Stimulated activated CD4-positive, alpha-beta T cell treated with anti-CD3 and anti-CD28 coated beads, Interleukin-1b, Interleukin-23, amount 100 ng/mL, for 24 hours (primary cell): ENCODE data around the gene NPSR1.
"Not testable (repeated sequence)": the region's sequence is repeated elsewhere in the genome, so short reads cannot be mapped to it uniquely, and the experiment has no call there.

Source experiments
- DNase-seq, 4 experiments: peaks; one replicate each; pipeline ENCODE4 v3.0.0-alpha.2; 2020; ENCODE audit warnings: low read depth in 4 of 4, low spot score in 1 of 4

Gene NPSR1, protein sequence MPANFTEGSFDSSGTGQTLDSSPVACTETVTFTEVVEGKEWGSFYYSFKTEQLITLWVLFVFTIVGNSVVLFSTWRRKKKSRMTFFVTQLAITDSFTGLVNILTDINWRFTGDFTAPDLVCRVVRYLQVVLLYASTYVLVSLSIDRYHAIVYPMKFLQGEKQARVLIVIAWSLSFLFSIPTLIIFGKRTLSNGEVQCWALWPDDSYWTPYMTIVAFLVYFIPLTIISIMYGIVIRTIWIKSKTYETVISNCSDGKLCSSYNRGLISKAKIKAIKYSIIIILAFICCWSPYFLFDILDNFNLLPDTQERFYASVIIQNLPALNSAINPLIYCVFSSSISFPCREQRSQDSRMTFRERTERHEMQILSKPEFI

GRCh38 chr7:34657632-34658268, at the start of gene NPSR1:
Gene NPSR1 (plus strand): TSS chr7:34658218. CDS start chr7:34658413, 195 bp downstream.
- no peak for DNase-seq

- DNase-seq: no peak
Measured at GRCh38 chr7:34612661-34613060, 45.4 kb upstream of the NPSR1 start.

- DNase-seq: no peak
Measured at GRCh38 chr7:34620425-34620824, 37.6 kb upstream of the NPSR1 start.

GRCh38 chr7:34622182-34622581, 35.8 kb upstream of the NPSR1 start:
- DNase-seq: no peak

- DNase-seq: no peak
Measured at GRCh38 chr7:34622771-34623250, 35.2 kb upstream of the NPSR1 start.

DNA sequence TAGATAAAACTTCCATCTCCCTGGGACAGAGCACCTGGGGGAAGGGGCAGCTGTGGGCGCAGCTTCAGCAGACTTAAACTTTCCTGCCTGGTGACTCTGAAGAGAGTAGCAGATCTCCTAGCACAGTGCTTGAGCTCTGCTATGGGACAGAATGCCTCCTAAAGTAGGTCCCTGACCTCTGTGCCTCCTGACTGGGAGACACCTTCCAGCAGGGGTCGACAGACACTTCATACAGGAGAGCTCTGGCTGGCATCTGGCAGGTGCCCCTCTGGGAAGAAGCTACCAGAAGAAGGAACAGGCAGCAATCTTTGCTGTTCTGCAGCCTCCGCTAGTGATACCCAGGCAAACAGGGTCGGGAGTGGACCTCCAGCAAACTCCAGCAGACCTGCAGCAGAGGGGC, 29.4 kb upstream of the NPSR1 start:
- not testable (repeated sequence) for DNase-seq

DNA sequence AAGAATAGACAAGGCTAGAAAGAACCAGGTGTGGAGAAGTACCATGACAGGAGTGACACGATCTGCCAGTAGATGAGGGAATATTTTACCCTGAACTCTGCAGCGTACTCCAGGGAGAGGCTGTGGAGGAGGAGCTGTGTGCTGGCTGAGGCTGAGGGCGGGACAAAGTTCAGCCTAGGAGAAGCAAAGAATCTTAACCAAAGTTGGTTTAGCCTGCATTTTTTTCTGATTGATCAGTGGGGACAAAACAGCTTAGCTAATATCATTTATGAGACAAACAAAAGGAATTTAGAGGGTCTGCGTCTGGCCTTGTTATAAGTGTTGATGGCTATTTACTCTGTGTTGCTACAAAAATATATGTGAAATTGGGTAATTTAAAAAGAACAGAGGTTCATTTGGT, 5.2 kb upstream of the NPSR1 start:
- DNase-seq: no peak

GRCh38 chr7:34653787-34654186, 4.2 kb upstream of the NPSR1 start:
- DNase-seq: no peak

GRCh38 chr7:34655384-34655783, 2.6 kb upstream of the NPSR1 start:
- DNase-seq: no peak

- no peak for DNase-seq
Measured at GRCh38 chr7:34656041-34656440, 2.0 kb upstream of the NPSR1 start.

DNA sequence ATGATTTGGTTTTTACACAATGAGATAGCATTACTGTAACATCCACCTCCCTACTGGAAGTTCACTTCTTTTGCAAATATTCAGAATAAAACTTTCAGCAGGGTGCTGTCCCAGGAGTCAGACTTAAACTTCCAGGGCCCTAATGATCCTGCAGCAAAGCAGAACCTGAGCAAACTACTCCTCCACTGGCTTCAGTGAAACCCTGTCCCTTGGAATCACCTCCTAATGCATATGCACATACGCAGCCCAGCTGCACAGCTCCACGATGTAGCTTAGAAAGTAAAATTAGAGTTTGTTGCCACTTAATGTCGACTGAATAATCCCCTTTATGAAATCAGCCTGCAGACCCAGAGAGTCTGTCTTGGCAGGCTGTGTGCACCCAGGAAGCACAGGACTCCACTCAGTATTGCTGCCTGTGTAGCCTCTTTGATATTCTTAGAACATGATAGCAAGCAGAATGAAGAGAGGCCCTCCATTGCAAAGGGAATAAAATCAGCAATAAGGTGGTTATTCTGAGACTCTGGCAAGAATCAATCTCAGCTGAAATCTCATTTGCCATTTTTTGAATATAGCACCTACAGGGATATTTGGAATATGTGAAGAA, 1.6 kb downstream of the NPSR1 start:
- no peak for DNase-seq

DNA sequence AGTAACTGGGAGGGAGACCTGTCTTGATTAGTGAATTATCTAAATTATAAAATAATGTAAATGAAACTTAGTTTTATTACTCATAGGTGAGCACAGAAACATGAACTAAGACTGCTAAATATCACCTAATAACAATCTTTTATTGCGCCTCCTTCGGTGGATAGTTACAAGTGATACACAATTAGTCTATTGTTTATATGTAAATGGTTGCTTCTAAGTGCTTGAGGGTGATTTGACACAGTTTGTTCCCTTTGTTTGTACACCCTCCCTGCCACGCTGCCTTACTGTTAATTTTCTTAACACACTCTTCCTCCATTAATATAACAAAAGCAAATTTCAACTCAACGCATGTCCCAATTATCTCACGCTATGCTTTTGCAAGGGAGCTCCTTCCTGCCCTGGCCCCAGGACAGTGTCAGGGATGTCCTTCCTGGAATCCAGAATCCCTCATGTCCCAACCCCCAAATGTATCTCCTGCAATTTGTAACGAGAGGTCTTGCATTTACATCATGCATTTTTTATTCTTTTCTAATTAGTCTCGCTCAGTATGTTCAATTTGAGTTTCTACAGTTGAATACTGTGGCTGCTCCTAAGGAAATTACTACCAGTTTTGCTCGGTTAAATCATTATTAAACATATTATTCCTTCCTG, 4.2 kb downstream of the NPSR1 start:
- DNase-seq: no peak

- DNase-seq: no peak
Measured at GRCh38 chr7:34664755-34665154, 6.7 kb downstream of the NPSR1 start.

GRCh38 chr7:34672430-34672829, 14.4 kb downstream of the NPSR1 start:
- no peak for DNase-seq

DNA sequence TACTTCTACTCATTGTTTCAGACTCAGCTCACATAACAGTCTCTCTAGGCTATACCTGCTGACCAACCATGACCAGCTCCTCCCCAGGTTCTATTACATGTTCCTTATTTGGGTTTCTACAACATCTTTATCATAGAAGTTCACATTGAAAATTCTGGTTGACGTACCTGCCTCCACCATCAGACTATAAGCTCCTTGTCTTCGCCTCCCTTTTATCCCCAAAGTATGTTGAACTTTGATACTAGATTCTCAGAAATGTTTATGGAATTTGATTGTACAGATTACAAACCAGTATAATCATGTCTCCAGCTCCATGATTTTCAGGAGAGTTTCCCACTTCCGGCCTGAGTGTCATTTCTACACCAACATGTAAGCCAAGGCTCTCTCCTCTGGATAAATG, 15.0 kb downstream of the NPSR1 start:
- DNase-seq: no peak

- DNase-seq: peak in 1 of 4 experiments; percentile 13
Measured at GRCh38 chr7:34675749-34676374, 17.8 kb downstream of the NPSR1 start.

DNA sequence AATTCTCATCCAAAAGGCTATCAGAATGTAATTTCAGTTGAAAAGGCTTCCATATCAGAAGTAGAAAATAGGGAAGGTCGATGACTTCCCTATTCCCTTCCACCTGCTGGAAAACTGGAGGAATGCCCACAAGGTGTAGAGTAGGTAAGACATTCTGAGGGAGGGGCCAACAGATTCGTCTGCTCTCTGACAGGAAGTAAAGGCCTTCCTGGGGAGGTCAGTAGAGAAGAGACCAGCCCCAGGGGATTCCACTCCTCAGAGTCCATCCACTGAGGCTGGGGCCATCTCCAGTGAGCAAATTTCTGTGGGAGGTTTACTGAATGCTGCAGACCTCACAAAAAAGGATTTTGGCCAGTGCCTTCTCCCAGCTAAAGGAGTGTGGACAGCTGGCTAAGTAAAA, 19.5 kb downstream of the NPSR1 start:
- no peak for DNase-seq

DNA sequence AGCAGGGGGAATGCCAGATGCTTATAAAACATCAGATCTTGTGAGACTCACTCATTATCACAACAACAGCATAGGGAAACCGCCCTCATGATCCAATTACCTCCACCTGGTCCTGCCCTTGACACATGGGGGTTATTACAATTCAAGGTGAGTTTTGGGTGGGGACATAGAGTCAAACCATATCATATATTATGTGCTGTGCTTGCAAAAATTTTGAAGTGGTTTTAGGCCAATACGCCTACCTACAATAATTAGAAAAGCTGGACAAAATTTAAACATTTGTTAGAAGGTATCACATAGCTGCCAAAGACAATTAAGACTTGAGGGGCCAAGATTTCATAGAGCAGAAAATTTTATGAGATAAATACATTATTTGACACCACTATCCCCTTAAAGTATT, 29.5 kb downstream of the NPSR1 start:
- no peak for DNase-seq

GRCh38 chr7:34696415-34696814, 38.4 kb downstream of the NPSR1 start:
- DNase-seq: no peak

DNA sequence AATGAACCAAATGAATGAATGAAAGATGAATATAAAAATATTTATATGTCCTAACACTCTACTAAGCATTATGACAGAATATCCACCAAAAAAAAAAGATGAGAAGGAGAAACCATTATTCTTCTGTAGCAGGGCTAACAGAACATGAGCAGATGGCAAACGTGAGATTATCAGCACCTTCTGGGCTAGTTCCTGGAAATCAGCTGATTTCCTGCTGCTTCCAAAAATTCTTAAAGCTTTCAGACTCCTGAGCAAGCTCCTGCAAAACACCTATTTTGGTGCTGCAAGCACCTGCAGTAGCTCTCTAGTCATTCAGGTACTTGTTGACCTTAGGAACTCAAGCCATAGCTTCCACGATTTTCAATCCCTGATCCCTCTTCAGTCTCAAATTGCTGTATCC, 51.8 kb downstream of the NPSR1 start:
- no peak for DNase-seq

GRCh38 chr7:34718867-34719266, 60.8 kb downstream of the NPSR1 start:
- no peak for DNase-seq
